Adrenal gland (tissue), 5 donors: ENCODE data around the gene MAN1A2.
"Not testable (repeated sequence)": the region's sequence is repeated elsewhere in the genome, so short reads cannot be mapped to it uniquely, and the experiment has no call there.

Experiments
- CTCF ChIP-seq, 6 experiments: fragments of 450-650 bp in 4 of 6; fragments of 200-600 bp in 2 of 6; sonication (generic) in 1 of 6; IDR thresholded peaks; 1 replicate in 5 of 6; 2 replicates in 1 of 6; pipeline versions ENCODE4 v1.5.1 to v1.8.0; 2016 to 2021; ENCODE audit warnings: antibody characterized with exemption in 6 of 6, mild to moderate bottlenecking in 2 of 6, moderate library complexity in 1 of 6
- POLR2A ChIP-seq, 2 donors: fragments of 450-650 bp; IDR thresholded peaks; one replicate each; pipeline ENCODE4 v1.6.1; 2017; ENCODE audit warnings: antibody characterized with exemption in 2 of 2, mild to moderate bottlenecking in 2 of 2, moderate library complexity in 1 of 2
- donor health status: DM: no; HTN: no; CAD: no.

GRCh38 chr1:117357833-117358603 lies 9.2 kb upstream of the MAN1A2 start:
- TF ChIP-seq CTCF, POLR2A (IDR thresholded peaks at IDR 0.05): not testable (repeated sequence)
